G401.6 (cell line): ENCODE results near the gene EBF4.
A peak's percentile ranks its signal among the peaks of the same experiment; 100 is the strongest.
"Not testable (repeated sequence)": the region's sequence is repeated elsewhere in the genome, so short reads cannot be mapped to it uniquely, and the experiment has no call there.

ENCODE experiments used
- FAIRE-seq: peaks from 2 replicates; lab custom pipeline; 2012; peaks lifted over from hg19 to GRCh38; lab: Jason Lieb, UNC

Gene EBF4

DNA sequence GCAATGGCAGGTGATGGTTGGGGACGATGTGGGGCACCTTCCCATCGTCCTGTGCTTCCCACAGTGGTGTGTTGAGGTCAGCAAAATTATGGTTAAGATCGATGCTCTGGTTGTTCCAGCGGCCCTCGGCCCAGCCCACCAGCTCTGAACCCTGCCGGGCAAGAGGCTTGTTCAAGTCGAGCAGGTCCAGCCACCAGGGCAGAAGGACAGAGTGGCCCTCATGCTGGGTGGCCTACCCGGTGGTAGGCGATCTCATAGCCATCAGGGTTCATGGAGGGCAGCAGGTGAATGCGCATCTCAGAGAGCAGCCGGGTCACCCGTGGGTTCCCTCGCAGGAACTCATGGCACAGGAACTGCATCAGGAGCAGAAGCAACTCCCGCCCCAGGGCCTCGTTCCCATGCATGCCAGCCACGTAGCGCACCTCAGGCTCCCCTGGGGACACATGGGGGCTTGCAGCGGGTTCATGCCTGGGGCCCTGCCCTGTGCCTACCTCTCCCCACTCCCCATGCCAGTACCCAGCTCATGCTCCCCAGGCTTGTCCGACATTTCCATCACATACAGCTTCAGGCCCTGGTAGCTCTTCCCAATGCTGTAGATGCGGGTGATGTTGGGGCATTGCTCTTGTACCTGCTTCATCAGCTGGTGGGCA lies 103.6 kb downstream of the EBF4 start:
- no peak for FAIRE-seq

DNA sequence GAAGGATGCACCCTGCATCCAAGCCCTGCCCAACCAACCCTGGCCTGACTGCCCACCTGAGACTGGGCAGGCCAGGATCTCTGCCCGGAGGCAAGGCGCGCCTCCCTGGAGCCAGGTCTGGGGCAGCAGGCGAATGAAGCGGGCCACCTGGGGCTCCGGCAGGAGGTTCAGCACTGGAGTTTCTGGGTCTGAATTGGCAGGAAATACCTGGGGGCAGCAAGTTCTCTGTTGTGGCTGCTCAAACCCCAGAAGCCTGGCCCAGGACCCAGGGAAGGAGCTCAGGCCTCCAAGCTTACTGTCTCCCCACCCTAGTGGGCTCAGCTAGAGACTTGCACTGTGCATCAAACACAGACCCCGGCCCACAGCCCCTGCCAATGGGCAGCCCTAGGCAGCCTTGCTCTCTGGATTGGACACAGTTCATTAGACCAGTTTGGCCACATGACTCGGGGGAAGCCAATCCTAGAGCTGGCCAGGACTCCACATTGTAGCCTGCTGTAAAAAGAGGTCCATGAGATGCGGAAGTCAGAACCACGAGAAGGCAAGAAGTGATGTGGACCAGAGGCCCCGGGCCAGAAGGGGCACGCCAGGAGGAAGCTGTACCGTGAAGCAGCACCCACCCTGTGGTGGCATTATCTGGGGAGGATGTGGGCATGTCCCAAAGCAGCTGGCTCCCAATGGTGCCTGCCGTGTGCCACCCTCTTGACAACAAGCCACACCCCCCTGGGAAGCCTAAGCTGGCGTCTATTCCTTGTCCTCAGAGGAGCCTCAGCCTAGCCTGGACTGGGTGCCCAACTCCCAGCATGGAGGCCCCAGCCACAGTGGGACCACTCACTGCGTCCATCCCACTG lies 104.8 kb downstream of the EBF4 start:
- no peak for FAIRE-seq

GRCh38 chr20:2798095-2798805 lies 105.7 kb downstream of the EBF4 start:
- no peak for FAIRE-seq

DNA sequence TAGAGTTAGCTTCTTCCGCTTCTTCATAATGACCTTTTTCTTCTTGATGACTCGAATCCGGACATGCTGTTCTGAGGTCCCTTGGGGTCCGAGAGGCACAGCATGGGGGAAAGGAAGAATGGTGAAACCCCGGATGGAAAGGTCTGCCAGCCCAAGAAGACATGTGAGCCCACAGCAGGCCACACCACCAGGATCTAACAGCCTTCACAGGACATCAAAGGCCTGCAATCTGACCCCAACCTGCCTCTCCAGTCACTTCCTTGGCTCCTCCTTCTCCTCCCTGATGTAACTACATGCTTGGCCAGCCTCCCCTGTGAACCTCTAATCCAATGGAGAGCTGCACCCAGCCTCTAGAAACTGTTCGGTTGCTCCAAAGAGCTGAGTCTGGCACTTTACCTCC lies 106.2 kb downstream of the EBF4 start:
- FAIRE-seq, result peak; percentile 6

DNA sequence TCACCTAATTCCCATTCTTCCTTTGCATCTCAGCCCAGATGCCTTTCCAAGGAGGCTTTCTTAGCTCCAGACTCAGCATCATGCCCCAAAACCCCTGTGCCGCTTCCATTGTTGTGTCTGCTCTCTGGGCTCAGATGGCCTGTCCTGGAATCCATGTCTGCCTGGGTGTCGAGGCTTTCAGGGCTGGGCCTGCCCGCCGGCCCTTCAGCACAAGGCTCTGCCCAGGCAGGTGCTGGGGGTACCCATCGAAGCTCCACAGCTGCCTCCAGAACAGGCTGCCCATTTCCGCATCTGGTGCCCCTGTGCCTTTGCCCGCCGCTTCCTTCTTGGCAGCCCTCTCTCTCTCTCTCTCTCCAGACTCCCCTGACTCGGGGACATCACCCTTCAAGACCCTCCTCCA lies 106.7 kb downstream of the EBF4 start:
- FAIRE-seq, result no peak

DNA sequence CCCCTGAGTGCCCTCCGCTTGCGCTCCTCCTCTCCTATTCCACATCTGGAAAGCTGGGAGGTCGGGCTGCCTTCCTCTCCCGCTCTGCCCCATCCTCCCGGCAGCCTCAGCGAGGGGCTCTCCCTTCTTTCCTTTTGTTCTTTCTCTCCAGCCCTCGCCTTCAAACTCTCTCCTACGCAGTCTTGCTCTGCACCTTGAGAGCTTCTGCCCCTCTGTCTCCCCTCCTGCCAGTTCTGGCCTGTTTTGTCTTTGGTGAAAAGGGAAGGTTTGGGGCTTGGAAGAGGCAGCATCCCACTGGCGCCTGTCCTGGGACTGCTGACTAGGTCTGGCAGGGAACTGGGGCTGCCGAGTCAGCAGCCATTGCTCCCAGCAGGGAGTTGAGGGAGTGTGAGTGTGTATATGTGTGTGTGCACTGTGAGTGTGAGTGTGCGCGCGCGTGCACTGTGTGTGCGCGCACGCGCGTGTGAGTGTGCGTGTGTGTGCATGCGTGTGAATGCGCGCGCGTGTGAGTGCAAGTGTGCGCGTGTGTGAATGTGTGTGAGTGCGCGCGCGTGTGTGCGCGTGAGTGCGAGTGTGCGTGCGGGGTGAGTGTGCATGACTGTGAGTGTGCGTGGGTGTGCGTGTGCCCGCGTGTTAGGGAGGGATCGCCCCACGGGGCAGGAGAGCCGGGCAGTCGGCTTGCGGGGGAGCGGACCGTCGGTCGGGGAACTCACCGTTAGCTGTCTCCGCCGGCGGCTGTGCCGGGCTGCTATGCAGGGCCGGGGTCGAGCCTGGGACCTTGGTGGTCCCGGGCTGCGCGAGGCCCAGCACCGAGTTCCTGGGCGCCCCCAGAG lies 107.3 kb downstream of the EBF4 start:
- FAIRE-seq, result no peak

- FAIRE-seq, result no peak
Measured at GRCh38 chr20:2800521-2801285, 108.1 kb downstream of the EBF4 start, which contains the start of gene CPXM1. Gene CPXM1, minus strand, starts transcription at chr20:2800627. Its CDS starts 55 bp downstream, at chr20:2800572.

- no peak for FAIRE-seq
Measured at GRCh38 chr20:2801286-2801728, 108.7 kb downstream of the EBF4 start.

DNA sequence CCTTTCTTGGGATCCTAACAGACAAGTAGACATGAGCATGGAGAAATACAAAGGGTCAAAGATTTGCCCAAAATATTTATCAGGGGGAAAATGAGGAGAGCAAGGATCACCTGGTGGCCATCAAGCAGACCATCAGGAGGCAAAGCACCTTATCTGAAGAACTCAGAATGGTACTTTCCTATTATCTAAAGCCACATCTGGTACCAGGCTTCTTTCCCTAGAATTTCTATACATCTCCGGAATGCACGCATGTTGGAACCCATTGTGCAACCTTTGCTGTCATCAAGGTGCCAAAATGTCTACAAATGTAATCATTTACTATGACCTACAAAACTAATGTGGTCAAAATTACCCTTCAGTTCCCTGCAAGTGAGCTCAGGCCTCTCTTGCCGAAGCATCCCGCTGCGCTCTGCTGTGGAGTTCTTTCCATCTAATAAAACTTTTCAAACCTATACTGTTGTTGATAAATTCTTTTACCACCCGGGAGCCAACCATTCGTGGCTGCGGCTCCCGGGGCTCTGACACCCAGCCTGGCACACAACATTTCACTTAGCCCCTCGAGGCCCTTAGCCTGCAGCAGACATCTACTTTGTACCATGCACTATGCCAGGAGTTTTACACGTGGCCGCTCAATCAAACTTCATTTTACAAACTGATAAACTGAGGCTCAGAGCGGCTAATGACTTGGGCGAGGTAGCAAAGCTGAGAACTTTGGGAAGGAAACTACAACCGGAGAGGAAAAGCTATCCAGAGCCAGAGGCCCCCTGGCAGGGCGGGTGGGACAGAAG lies 111.7 kb downstream of the EBF4 start:
- FAIRE-seq, result no peak

GRCh38 chr20:2804852-2805688 lies 112.5 kb downstream of the EBF4 start:
- FAIRE-seq, result no peak

GRCh38 chr20:2805689-2806350 lies 113.2 kb downstream of the EBF4 start:
- FAIRE-seq, result no peak

GRCh38 chr20:2806351-2806701 lies 113.7 kb downstream of the EBF4 start:
- no peak for FAIRE-seq

DNA sequence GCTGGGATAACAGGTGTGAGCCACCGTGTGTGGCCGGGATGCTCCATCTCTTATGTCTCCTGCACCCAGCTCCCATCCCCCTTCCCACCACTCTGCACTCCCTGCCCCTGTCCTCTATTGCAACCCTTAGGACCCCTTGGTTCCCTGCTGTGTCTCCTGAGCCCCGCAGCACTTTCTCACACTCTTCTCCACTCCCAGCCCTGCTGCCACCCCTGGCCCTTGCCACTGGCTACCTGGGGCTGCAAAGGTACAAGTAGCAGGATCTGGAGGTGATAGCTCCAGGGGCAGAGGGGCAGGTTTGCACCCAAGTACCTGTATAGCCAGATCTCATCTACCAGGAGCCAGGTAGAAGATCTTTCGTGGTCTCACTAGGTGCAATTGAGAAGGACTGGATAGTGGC lies 114.4 kb downstream of the EBF4 start:
- no peak for FAIRE-seq

DNA sequence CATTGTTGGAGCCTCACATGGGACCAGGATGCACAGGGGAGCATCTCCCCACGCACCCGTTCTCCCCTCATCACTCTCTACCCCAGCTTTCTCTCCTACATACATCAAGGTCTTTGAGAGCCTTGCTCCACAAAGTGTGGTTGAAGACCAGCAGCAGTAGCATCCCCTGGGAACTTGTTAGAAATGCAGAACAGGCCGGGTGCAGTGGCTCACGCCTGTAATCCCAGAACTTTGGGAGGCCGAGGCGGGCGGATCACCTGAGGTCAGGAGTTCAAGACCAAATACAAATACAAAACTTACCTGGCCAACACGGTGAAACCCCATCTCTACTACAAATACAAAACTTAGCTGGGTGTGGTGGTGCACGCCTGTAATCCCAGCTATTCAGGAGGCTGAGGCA lies 115.3 kb downstream of the EBF4 start:
- FAIRE-seq, result not testable (repeated sequence)

- no peak for FAIRE-seq
Measured at GRCh38 chr20:2809690-2810089, 117.1 kb downstream of the EBF4 start.
